HCT116 (cell line): Measurements from ENCODE around the gene SLC34A3.
A peak's percentile ranks its signal among the peaks of the same experiment; 100 is the strongest.

ENCODE experiments used
- CTCF ChIP-seq, 3 experiments: fragments of 200-600 bp in 1 of 3; sonication (generic) in 1 of 3; IDR thresholded peaks in 2 of 3; conservative IDR thresholded peaks in 1 of 3; 2 replicates each; pipeline ENCODE4 v1.5.1; 2012 to 2017; ENCODE audit warnings: low read depth in 2 of 3, low read length in 2 of 3, antibody characterized with exemption in 1 of 3, borderline replicate concordance in 1 of 3, control low read depth in 1 of 3, mild to moderate bottlenecking in 1 of 3, mixed read lengths in 1 of 3, mixed run types in 1 of 3, moderate library complexity in 1 of 3; ENCODE audit not compliant: insufficient read depth in 1 of 3
- EGR1 ChIP-seq: IDR thresholded peaks from 2 replicates; pipeline ENCODE4 v1.6.1; 2012; ENCODE audit warnings: low read depth
- EZH2 ChIP-seq: fragments of 200-600 bp; sonication (generic); IDR thresholded peaks from 2 replicates; pipeline ENCODE4 v1.6.1; 2017; ENCODE audit warnings: antibody characterized with exemption, mixed run types
- EZH2phosphoT487 ChIP-seq: fragments of 200-600 bp; IDR thresholded peaks from 2 replicates; pipeline ENCODE4 v1.6.1; 2018; ENCODE audit warnings: antibody characterized with exemption, borderline replicate concordance
- JUND ChIP-seq: IDR thresholded peaks from 2 replicates; pipeline ENCODE4 v1.6.1; 2012
- MAX ChIP-seq: IDR thresholded peaks from 2 replicates; pipeline ENCODE4 v1.6.1; 2012
- POLR2A ChIP-seq: IDR thresholded peaks from 2 replicates; pipeline ENCODE4 v1.7.0; 2011; ENCODE audit warnings: borderline replicate concordance; ENCODE audit not compliant: insufficient read depth, insufficient read length; ENCODE audit errors: extremely low read depth
- POLR2AphosphoS5 ChIP-seq: IDR thresholded peaks from 2 replicates; pipeline ENCODE4 v1.6.1; 2011; ENCODE audit warnings: mild to moderate bottlenecking, low read depth, low read length, moderate library complexity
- RAD21 ChIP-seq: IDR thresholded peaks from 2 replicates; pipeline ENCODE4 v1.6.1; 2012; ENCODE audit warnings: low read depth, mild to moderate bottlenecking
- REST ChIP-seq: IDR thresholded peaks from 2 replicates; pipeline ENCODE4 v1.6.1; 2012; ENCODE audit warnings: low read depth
- TCF7L2 ChIP-seq: IDR thresholded peaks from 2 replicates; pipeline ENCODE4 v1.7.0; 2011; ENCODE audit warnings: borderline replicate concordance, inconsistent platforms; ENCODE audit not compliant: insufficient read depth, insufficient read length; ENCODE audit errors: extremely low read depth
- YY1 ChIP-seq: IDR thresholded peaks from 2 replicates; pipeline ENCODE4 v1.6.1; 2011; ENCODE audit warnings: low read length, low read depth, moderate library complexity, mild to moderate bottlenecking; ENCODE audit not compliant: insufficient replicate concordance; ENCODE audit errors: extremely low read depth
- ZBTB33 ChIP-seq: IDR thresholded peaks from 2 replicates; pipeline ENCODE4 v1.6.1; 2011; ENCODE audit warnings: mild to moderate bottlenecking, low read length, moderate library complexity; ENCODE audit not compliant: insufficient replicate concordance; ENCODE audit errors: extremely low read depth
- ZFX ChIP-seq: fragments of 450-650 bp; IDR thresholded peaks from 2 replicates; pipeline ENCODE4 v1.6.1; 2017

GRCh38 chr9:137190315-137190856 lies 40.3 kb upstream of the SLC34A3 start:
- no peak for TF ChIP-seq REST
- no peak for TF ChIP-seq EZH2phosphoT487
- TF ChIP-seq CTCF (IDR thresholded peaks at IDR 0.05 in 2 of 3, conservative IDR thresholded peaks at IDR 0.05 in 1 of 3; ENCODE audit: borderline replicate concordance in 1 of 3, insufficient read depth in 1 of 3, low read depth in 2 of 3, low read length in 2 of 3): peak in 2 of 3 experiments; percentile 30 to 40; a peak in 3 of 6 replicates
- no peak for TF ChIP-seq TCF7L2
- no peak for TF ChIP-seq EZH2
- no peak for TF ChIP-seq EGR1
- no peak for TF ChIP-seq YY1
- TF ChIP-seq POLR2A: no peak
- 0 out of 2 replicates have a peak, but pooled peaks have one; percentile 22 for TF ChIP-seq POLR2AphosphoS5
- no peak for TF ChIP-seq JUND
- no peak for TF ChIP-seq MAX
- TF ChIP-seq ZBTB33: no peak
- no peak for TF ChIP-seq ZFX
- TF ChIP-seq RAD21: no peak
